ENCODE results near the gene CMPK1. TPM values are rescaled to one million over a fixed set of nuclear protein-coding genes. Genes with fewer than 3 reads are reported as not detected.

The CMPK1 gene
- total and polyA plus RNA-seq, 5 experiments from 2014 or later = 115 to 189 (median 142) TPM

DNA sequence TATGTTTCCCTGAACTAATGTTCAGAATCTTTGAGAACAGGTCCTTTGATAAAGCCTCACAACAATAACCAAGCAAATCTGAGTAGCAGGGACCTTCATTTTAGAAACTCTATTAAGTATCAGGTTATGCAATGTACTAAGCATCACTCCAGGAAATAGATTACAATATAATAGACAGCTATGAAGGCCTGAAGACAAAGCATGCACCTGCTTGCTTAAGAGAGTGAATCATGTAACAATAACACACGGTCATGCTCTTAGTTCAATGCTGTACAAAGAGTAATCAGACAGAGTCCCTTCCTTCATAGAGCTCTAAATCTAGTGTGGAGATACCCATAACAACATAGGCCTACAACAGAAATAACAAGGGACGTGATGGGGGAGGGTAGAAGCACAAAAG is 8.1 kb upstream of the CMPK1 start:
- no peaks in the 10 kb centered on the region for H3K27me3 Mint-ChIP-seq
- POLR2A ChIA-PET = interaction anchor here (2.4 kb wide), 2 partner anchors 8 to 11 kb away, joined by 6 to 10 read pairs; partner anchors contain the start of genes CMPK1 and STIL
- H3K4me3 Mint-ChIP-seq = no peak overlapping the region

DNA sequence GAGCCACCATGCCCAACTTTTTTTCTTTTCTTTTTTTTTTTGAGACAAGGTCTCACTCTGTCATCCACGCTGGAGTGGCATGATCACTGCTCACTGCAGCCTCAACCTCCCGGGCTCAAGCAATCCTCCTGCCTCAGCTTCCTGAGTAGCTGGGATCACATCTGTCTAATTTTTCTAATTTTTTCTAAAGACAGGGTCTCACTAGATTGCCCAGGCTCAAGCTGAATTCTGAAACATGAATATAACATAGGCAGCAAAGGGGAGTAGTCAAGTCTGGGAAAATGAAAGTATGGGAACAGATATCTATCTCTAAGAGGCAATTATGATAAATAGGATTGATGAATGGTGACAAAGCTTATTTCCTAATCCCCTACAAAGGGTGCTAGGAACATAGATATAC is 7.3 kb upstream of the CMPK1 start:
- Mint-ChIP-seq H3K4me3 (no peak overlapping the region), H3K4me1 (peaks cover 0 to 2% (median 1%) of the 10 kb centered on the region in 4 donors)
- POLR2A ChIA-PET = interaction anchor here (2.4 kb wide), 2 partner anchors 7 to 12 kb away, joined by 6 to 10 read pairs; partner anchors contain the start of genes CMPK1 and STIL

More for the DNA sequence above, 8.1 kb upstream of the CMPK1 start:
- Mint-ChIP-seq H3K4me1 (peaks cover 0 to 2% (median 1%) of the 10 kb centered on the region in 4 donors), H3K9me3 (no peaks in the 10 kb centered on the region), H3K36me3 (peaks cover 0 to 2% (median 0%) of the 10 kb centered on the region in 3 donors), H3K27ac (no peak overlapping the region)
- ATAC-seq = no peak
- DNase-seq = no peak

DNA sequence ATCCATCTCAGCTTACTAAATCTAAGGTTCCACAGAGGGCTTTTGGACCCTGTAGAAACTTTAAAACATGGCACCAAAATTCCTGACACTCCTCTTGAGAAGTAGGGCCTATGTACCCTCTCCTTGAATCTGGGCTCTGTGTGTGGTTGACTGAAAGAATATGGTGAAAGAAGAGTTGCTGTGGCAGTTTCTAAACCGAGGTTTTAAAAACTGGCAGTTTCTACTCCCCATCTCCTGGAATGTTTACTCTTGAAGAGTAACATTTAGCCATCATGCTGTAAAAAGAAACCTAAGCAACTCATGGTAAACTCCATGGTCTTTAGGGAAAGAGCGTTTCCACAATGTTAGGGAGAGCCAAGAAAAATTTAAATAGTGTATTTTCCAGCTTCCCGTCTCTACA is 4.6 kb upstream of the CMPK1 start:
- peak overlapping the region in 4 of 10 donors; percentile 9 to 46 (median 21) for H3K27ac Mint-ChIP-seq
- peaks cover 0 to 4% (median 2%) of the 10 kb centered on the region in 4 donors for H3K4me1 Mint-ChIP-seq
- POLR2A ChIA-PET = no interaction called here

More for the DNA sequence above, 7.3 kb upstream of the CMPK1 start:
- no peak for ATAC-seq
- no peak for DNase-seq
- no peak overlapping the region for H3K27ac Mint-ChIP-seq
- H3K9me3 Mint-ChIP-seq = no peaks in the 10 kb centered on the region
- peaks cover 0 to 2% (median 0%) of the 10 kb centered on the region in 3 donors for H3K36me3 Mint-ChIP-seq
- no peaks in the 10 kb centered on the region for H3K27me3 Mint-ChIP-seq

DNA sequence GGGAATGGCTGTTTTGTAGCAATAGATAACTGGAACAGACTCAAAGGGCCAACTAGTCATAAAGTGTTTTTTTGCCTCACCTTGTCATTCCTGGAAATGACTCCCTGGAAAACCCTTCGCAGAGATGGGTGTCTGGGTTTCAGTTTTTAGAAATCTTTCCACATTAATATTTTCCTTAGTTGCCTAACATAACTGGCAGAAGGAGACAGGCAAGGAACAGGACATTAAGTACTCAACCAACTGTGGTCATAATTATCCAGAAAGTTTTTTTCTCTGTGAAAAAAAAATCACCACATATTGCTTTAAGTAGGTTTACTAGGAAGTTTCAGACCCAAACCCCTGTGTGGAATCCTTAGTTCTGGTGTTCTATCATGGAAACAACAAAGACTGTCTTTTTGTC is 3.4 kb upstream of the CMPK1 start:
- no peak for ATAC-seq
- peaks cover 4 to 11% (median 10%) of the 10 kb centered on the region in 4 donors for H3K4me1 Mint-ChIP-seq
- POLR2A ChIA-PET = no interaction called here
- H3K27me3 Mint-ChIP-seq = no peaks in the 10 kb centered on the region
- DNase-seq = no peak
- peaks cover 0 to 2% (median 0%) of the 10 kb centered on the region in 3 donors for H3K36me3 Mint-ChIP-seq
- no peak overlapping the region for H3K4me3 Mint-ChIP-seq
- H3K9me3 Mint-ChIP-seq = no peaks in the 10 kb centered on the region
- no peak overlapping the region for H3K27ac Mint-ChIP-seq

More for the DNA sequence above, 4.6 kb upstream of the CMPK1 start:
- no peaks in the 10 kb centered on the region for H3K27me3 Mint-ChIP-seq
- ATAC-seq = no peak
- H3K36me3 Mint-ChIP-seq = peaks cover 0 to 2% (median 0%) of the 10 kb centered on the region in 3 donors
- no peak overlapping the region for H3K4me3 Mint-ChIP-seq
- H3K9me3 Mint-ChIP-seq = no peaks in the 10 kb centered on the region
- DNase-seq = no peak

DNA sequence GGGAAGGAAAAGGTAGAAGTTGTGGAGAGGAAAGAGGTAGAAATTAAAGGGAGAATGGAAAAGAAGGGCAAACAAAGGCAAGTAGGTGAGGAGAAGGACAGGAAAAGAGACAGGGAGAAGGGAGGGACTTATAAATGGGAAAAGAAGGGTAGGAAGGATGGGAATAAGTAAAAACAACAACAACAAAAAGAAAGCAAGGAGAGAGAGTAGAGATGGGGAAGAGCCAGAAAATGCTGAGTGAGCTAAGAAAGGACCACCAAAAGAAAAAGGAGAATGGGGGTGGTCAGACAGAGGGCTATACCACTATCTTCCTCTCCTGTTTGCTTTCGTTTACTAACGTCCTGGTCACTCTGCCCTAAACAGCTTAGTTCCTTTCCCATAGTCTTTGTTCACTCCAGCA is 1.7 kb upstream of the CMPK1 start:
- peaks cover 4 to 17% (median 15%) of the 10 kb centered on the region in 4 donors for H3K4me1 Mint-ChIP-seq
- peaks cover 0 to 2% (median 0%) of the 10 kb centered on the region in 3 donors for H3K36me3 Mint-ChIP-seq
- H3K27ac Mint-ChIP-seq = peak overlapping the region in 4 of 10 donors; percentile 27 to 72 (median 34)
- DNase-seq (no peak), ATAC-seq (no peak)
- no peaks in the 10 kb centered on the region for H3K27me3 Mint-ChIP-seq
- H3K4me3 Mint-ChIP-seq = peak overlapping the region in 6 of 10 donors; percentile 22 to 66 (median 38)
- no peaks in the 10 kb centered on the region for H3K9me3 Mint-ChIP-seq
- POLR2A ChIA-PET = interaction anchor here (2.4 kb wide), 1 partner anchor 14 kb away, joined by 8 read pairs; no protein-coding TSS in a partner anchor

DNA sequence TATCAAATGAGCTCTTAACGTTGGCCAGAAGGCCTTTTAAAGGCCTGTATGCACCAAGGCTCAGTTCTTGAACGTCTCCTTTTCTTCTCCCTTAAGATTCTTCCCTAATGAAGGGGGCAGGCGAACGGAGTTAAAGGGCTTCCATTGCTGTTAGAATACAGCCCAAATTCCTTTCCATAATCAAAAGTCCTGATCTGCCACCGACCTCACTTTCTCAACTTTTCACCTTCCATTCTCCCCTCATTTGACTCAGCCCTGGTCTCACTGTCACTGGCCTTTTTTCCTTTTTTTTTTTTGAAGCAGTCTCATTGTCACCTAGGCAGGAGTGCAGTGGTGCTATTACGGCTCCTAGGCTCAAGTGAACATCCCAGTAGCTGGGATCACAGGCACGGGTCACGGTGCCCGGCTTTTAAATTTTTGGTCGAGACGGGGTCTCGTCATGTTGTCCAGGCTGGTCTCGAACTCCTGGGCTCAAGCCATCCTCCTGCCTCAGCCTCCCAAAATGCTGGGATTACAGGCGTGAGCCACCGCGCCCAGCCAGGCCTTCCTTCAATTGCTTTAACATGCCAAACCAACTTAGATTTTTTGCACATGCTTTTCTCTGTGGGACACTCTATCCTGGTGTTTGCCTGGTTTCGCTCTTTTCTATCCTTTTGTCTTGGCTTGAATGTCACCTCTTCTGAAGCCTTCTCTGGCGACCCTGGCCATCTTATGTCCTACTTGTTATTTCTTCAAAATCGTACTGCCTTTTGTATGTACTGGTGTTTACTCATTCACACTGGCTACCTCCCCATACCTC is 612 bp upstream of the CMPK1 start:
- Mint-ChIP-seq H3K27ac (no peak overlapping the region), H3K9me3 (no peaks in the 10 kb centered on the region), H3K27me3 (no peaks in the 10 kb centered on the region), H3K4me1 (peaks cover 4 to 19% (median 18%) of the 10 kb centered on the region in 4 donors), H3K36me3 (peaks cover 0 to 2% (median 0%) of the 10 kb centered on the region in 3 donors), H3K4me3 (no peak overlapping the region)
- ATAC-seq (no peak), DNase-seq (no peak)
- POLR2A ChIA-PET = interaction anchor here (0.5 to 2.4 kb wide), 8 partner anchors 8 to 1139 kb away, joined by 3 to 37 read pairs (median 3); partner anchors contain the start of genes SPATA6 and STIL

DNA sequence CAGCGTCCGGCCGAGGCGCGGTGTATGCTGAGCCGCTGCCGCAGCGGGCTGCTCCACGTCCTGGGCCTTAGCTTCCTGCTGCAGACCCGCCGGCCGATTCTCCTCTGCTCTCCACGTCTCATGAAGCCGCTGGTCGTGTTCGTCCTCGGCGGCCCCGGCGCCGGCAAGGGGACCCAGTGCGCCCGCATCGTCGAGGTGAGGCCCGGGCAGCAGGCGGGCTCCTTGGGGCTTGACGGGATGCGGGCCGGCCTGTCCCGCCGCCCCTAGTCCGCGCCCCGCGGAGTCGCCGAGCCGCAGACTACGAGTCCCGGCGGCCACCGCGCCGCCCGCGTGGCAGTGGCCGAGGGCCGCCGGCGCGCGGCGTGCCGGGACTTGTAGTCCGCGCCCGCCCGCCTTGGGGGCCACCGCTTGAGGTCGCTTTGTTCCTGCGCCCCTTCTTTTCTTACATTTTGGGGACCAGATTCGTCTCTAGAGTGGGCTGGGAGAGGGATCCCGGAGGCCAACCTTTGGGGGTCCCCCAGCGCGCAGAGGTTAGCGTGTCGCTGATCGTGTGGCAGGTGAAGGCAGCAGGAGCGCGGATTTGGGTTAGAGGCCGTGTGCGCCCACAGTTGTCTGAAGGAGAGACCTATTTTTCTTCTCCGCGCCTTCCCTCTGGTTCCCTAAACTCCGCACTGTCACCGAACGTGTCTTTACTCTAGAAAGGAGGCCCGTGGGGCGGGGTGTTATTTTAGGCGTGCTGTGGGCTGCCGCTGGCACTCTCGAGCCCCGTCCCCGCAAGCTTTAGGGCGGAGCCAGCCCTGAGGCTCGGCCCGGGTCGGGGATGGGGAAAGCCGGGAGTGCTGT is 553 bp downstream of the CMPK1 start:
- DNase-seq (peak; percentile 53 to 82 (median 75)), ATAC-seq (peak; percentile 87 to 92)
- peaks cover 2 to 26% (median 23%) of the 10 kb centered on the region in 4 donors for H3K4me1 Mint-ChIP-seq
- no peaks in the 10 kb centered on the region for H3K27me3 Mint-ChIP-seq
- no peaks in the 10 kb centered on the region for H3K9me3 Mint-ChIP-seq
- H3K36me3 Mint-ChIP-seq = peaks cover 0 to 2% (median 0%) of the 10 kb centered on the region in 3 donors
- H3K4me3 Mint-ChIP-seq = peak overlapping the region in 7 of 10 donors; percentile 88 to 95 (median 92)
- peak overlapping the region; percentile 74 to 96 (median 92) for H3K27ac Mint-ChIP-seq
- POLR2A ChIA-PET = interaction anchor here (0.6 to 2.4 kb wide), 7 partner anchors 9 to 1019 kb away, joined by 3 to 37 read pairs (median 6); partner anchors contain the start of genes FOXD2 and STIL

DNA sequence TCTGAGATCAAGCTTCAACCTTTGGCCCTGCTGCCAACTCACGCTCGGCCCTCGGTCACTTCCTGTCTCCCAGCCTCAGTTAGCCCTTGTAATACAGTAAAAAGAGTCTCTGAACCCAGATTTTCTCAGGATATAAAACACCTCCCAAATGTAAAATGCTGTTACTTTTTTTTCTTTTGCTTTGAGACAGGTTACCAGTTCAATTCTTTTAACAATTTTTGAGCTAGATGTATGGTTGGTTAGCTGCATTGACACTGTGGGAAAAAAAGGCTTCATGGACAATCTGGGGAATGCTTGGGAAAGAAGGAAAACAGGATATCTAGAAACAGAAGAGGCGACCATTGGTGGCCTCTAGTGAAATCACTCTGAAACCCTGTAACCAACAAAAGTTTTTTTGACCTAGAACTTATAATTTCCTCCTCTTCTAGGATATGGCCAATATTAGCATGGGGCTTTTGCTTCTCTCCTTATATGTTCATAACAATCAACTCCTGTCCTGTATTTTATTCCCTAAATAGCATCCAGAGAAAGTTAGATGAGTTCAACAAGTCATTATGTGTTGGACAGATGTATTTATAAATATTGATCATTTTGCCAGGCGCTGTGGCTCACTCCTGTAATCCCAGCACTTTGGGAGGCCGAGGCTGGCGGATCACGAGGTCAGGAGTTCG is 1.3 kb downstream of the CMPK1 start:
- H3K4me3 Mint-ChIP-seq = peak overlapping the region in 7 of 10 donors; percentile 88 to 95 (median 92)
- POLR2A ChIA-PET = interaction anchor here (1.1 to 2.3 kb wide), 3 partner anchors 20 to 103 kb away, joined by 3 to 37 read pairs (median 8); partner anchors contain the start of genes FOXD2 and STIL
- ATAC-seq (no peak), DNase-seq (no peak)
- peak overlapping the region; percentile 48 to 96 (median 92) for H3K27ac Mint-ChIP-seq
- H3K27me3 Mint-ChIP-seq = no peaks in the 10 kb centered on the region
- H3K4me1 Mint-ChIP-seq = peaks cover 2 to 28% (median 25%) of the 10 kb centered on the region in 4 donors
- no peaks in the 10 kb centered on the region for H3K9me3 Mint-ChIP-seq
- peaks cover 0 to 4% (median 0%) of the 10 kb centered on the region in 3 donors for H3K36me3 Mint-ChIP-seq

DNA sequence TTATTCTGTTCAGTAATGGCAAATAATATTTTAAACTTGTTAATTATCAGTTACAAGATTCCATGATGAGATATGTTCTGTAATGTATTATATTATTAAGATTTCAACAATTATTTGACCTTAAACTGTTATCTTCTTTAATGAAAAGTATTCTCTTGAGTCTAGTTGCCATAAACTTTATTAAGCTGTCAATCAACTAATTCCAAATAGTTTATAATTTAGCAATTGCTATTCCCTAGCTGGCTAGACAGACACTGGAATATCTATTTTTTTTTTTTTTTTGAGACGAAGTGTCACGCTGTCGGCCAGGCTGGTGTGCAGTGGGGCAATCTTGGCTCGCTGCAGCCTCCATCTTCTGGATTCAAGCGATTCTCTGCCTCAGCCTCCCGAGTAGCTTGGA is 3.8 kb downstream of the CMPK1 start:
- no peak overlapping the region for H3K4me3 Mint-ChIP-seq
- POLR2A ChIA-PET = no interaction called here
- peaks cover 0 to 18% (median 0%) of the 10 kb centered on the region in 3 donors for H3K36me3 Mint-ChIP-seq
- H3K4me1 Mint-ChIP-seq = peaks cover 0 to 36% (median 28%) of the 10 kb centered on the region in 4 donors
- no peak for DNase-seq
- no peaks in the 10 kb centered on the region for H3K27me3 Mint-ChIP-seq
- H3K9me3 Mint-ChIP-seq = no peaks in the 10 kb centered on the region
- H3K27ac Mint-ChIP-seq = no peak overlapping the region
- no peak for ATAC-seq

DNA sequence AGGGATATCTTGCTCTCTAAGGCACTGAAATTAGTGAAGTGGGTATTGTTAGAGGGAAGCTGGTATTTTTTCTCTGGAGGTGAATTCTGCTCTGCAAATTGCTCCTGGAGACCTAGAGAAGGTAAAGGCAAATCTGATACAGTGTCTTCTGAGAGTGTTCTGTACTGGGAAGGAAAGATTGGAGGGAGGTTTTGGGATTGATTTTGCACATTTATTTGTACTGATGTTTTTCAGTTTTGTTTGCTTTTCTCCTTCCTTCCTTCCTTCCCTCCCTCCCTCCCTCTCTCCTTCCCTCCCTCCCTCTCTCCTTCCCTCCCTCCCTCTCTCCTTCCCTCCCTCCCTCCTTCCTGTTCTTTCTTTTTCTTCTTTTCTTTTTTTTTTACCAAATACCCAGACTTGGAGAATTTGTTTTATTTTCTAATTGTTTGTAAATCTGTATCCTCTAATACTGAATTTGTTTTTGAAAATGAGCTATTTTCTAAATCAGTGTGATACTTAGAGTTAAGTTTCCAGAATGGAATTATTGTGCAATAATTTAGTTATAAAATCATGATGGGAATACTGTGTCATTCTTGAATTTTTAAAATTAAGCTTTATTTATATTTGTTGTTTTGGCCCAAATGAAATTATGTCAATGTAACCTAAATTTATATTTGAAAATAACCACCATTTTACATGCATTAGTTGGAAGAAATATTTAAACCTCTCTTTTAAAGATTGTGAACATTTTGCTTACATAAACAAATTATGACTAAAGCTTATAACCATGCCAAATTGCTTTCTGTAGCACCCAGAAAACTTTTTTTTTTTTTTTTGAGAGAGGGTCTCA is 4.9 kb downstream of the CMPK1 start:
- Mint-ChIP-seq H3K36me3 (peaks cover 0 to 26% (median 1%) of the 10 kb centered on the region in 3 donors), H3K9me3 (no peaks in the 10 kb centered on the region), H3K4me1 (peaks cover 0 to 36% (median 28%) of the 10 kb centered on the region in 4 donors), H3K27ac (no peak overlapping the region), H3K27me3 (no peaks in the 10 kb centered on the region), H3K4me3 (no peak overlapping the region)
- ATAC-seq (no peak), DNase-seq (no peak)
- POLR2A ChIA-PET = no interaction called here

DNA sequence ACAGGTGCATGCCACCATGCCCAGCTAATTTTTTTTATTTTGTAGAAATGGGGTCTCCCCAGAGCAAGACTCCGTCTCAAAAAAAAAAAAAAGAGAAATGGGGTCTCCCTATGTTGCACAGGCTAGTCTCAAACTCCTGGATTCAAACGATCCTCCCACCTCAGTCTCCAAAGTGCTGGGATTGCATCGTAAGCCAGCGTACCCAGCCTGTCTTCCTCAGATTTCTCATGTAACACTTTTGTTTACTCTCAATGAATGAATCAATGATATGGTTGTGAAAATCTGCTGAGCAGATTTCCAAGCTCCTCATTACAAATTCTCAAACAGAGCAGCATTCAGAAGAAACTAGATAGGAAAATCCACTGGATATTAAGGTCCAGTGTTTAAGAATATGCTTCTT is 6.6 kb downstream of the CMPK1 start:
- no peak for ATAC-seq
- POLR2A ChIA-PET = no interaction called here
- Mint-ChIP-seq H3K27me3 (no peaks in the 10 kb centered on the region), H3K27ac (peak overlapping the region in 2 of 10 donors; percentile 47 to 57), H3K4me1 (peaks cover 0 to 30% (median 21%) of the 10 kb centered on the region in 4 donors), H3K9me3 (no peaks in the 10 kb centered on the region), H3K36me3 (peaks cover 0 to 30% (median 2%) of the 10 kb centered on the region in 3 donors), H3K4me3 (no peak overlapping the region)
- no peak for DNase-seq

Data from naive thymus-derived CD8-positive, alpha-beta T cell (primary cell).